Endothelial cell of umbilical vein (primary cell): ENCODE results near the gene WDR36. TPM values are rescaled to one million over a fixed set of nuclear protein-coding genes. Genes with fewer than 3 reads are reported as not detected.

ENCODE experiments used
- BruUV-seq: library from RNA; stranded (reverse); fragments of 400-500 nt; replicated peaks from 2 replicates; lab custom pipeline; 2021; lab: Mats Ljungman, UMichigan
- CTCF ChIA-PET: fragments of 300-600, 350-600 bp; sonication (Branson Sonifier 250); formaldehyde crosslinking; loops from one replicate; lab custom pipeline; 2021; ENCODE audit warnings: antibody characterized with exemption, inconsistent platforms; lab: Charles Lee
- POLR2A ChIA-PET: fragments of 300-600, 350-600 bp; sonication (Branson Sonifier 250); formaldehyde crosslinking; loops from one replicate; lab custom pipeline; 2021; ENCODE audit warnings: antibody characterized with exemption, inconsistent platforms; lab: Charles Lee
- DNase-seq: peaks from one replicate; pipeline ENCODE4 v3.0.0-alpha.2; 2011; ENCODE audit warnings: low read depth, low spot score
- FAIRE-seq: peaks from 2 replicates; lab custom pipeline; 2011; peaks lifted over from hg19 to GRCh38; lab: Jason Lieb, UNC
- H2AFZ ChIP-seq: 2 replicates; pipeline ENCODE4 v1.6.0; 2012; ENCODE audit warnings: low read depth, low read length, control low read depth, inconsistent platforms
- H3K27ac ChIP-seq: 2 replicates; pipeline ENCODE4 v1.5.1; 2011; ENCODE audit warnings: low read depth, mild to moderate bottlenecking, control low read depth, low read length, moderate library complexity; ENCODE audit not compliant: insufficient read depth
- H3K27me3 ChIP-seq, 2 experiments: 2 replicates each; pipeline versions ENCODE4 v1.6.0 to v1.6.1; 2011; ENCODE audit warnings: low read length in 2 of 2, mixed read lengths in 1 of 2; ENCODE audit not compliant: control insufficient read depth in 2 of 2, insufficient read depth in 2 of 2
- H3K36me3 ChIP-seq, 2 experiments: 2 replicates in 1 of 2; 3 replicates in 1 of 2; pipeline ENCODE4 v1.5.1; 2011; ENCODE audit warnings: low read length in 2 of 2, mild to moderate bottlenecking in 1 of 2, moderate library complexity in 1 of 2; ENCODE audit not compliant: control insufficient read depth in 2 of 2, insufficient read depth in 2 of 2; ENCODE audit errors: extremely low read depth in 1 of 2
- H3K4me1 ChIP-seq: 3 replicates; pipeline ENCODE4 v1.5.1; 2011; ENCODE audit warnings: mild to moderate bottlenecking, low read length; ENCODE audit not compliant: control insufficient read depth, insufficient read depth; ENCODE audit errors: extremely low read depth
- H3K4me2 ChIP-seq: 2 replicates; pipeline ENCODE4 v1.6.1; 2011; ENCODE audit warnings: low read length, control low read depth, mixed read lengths; ENCODE audit not compliant: insufficient read depth
- H3K4me3 ChIP-seq, 3 experiments: fragments of 200-600 bp in 1 of 3; sonication (generic), shearing (Covaris generic) in 1 of 3; replicated peaks in 1 of 3; 2 replicates each; pipeline ENCODE4 v1.5.1; 2011 to 2016; ENCODE audit warnings: control low read depth in 3 of 3, low read length in 3 of 3, mild to moderate bottlenecking in 2 of 3, inconsistent platforms in 1 of 3, low read depth in 1 of 3, moderate library complexity in 1 of 3; ENCODE audit not compliant: insufficient read depth in 1 of 3
- H3K79me2 ChIP-seq: 2 replicates; pipeline ENCODE4 v1.6.0; 2012; ENCODE audit warnings: low read length, inconsistent platforms; ENCODE audit not compliant: control insufficient read depth, insufficient read depth
- H3K9ac ChIP-seq: replicated peaks from 2 replicates; pipeline ENCODE3; 2011; ENCODE audit warnings: low read length, control low read depth; ENCODE audit not compliant: insufficient read depth; ENCODE audit errors: extremely low read depth
- H3K9me1 ChIP-seq: replicated peaks from 3 replicates; pipeline ENCODE4 v1.6.0; 2011; ENCODE audit warnings: mild to moderate bottlenecking, low read length; ENCODE audit not compliant: control insufficient read depth, insufficient read depth; ENCODE audit errors: extremely low read depth
- H3K9me3 ChIP-seq: replicated peaks from 2 replicates; pipeline ENCODE4 v1.5.1; 2012; ENCODE audit warnings: low read length, inconsistent platforms; ENCODE audit not compliant: control insufficient read depth, insufficient read depth
- H4K20me1 ChIP-seq: replicated peaks from 2 replicates; pipeline ENCODE3; 2011; ENCODE audit warnings: mild to moderate bottlenecking, low read length; ENCODE audit not compliant: control insufficient read depth, insufficient read depth; ENCODE audit errors: extremely low read depth
- CTCF ChIP-seq, 2 donors: IDR thresholded peaks; 1 replicate in 1 of 2; 2 replicates in 1 of 2; pipeline ENCODE4 v1.5.1; 2011; ENCODE audit warnings: low read length in 2 of 2, mild to moderate bottlenecking in 2 of 2, moderate library complexity in 2 of 2, control low read depth in 1 of 2, inconsistent platforms in 1 of 2, low read depth in 1 of 2; ENCODE audit not compliant: insufficient read depth in 1 of 2; ENCODE audit errors: extremely low read depth in 1 of 2
- EZH2 ChIP-seq: IDR thresholded peaks from 2 replicates; pipeline ENCODE4 v1.6.1; 2012; ENCODE audit warnings: borderline replicate concordance, low read depth, mild to moderate bottlenecking, moderate library complexity, low read length, inconsistent platforms; ENCODE audit not compliant: severe bottlenecking
- FOS ChIP-seq: IDR thresholded peaks from 2 replicates; pipeline ENCODE4 v1.6.1; 2011; ENCODE audit warnings: mild to moderate bottlenecking, low read length, moderate library complexity, borderline replicate concordance; ENCODE audit not compliant: insufficient read depth
- GATA2 ChIP-seq: IDR thresholded peaks from 2 replicates; pipeline ENCODE4 v1.7.0; 2011; ENCODE audit warnings: low read depth, mild to moderate bottlenecking, moderate library complexity, mixed read lengths, low read length; ENCODE audit not compliant: insufficient read length, insufficient read depth
- JUN ChIP-seq: IDR thresholded peaks from 2 replicates; pipeline ENCODE4 v1.6.1; 2011; ENCODE audit warnings: borderline replicate concordance, low read depth; ENCODE audit not compliant: insufficient read length, insufficient read depth
- MAX ChIP-seq: IDR thresholded peaks from 2 replicates; pipeline ENCODE4 v1.6.1; 2011; ENCODE audit not compliant: insufficient read depth, insufficient read length
- MYC ChIP-seq: IDR thresholded peaks from one replicate; pipeline ENCODE4 v1.6.1; 2011; ENCODE audit warnings: mild to moderate bottlenecking, low read depth, low read length
- POLR2A ChIP-seq: IDR thresholded peaks from 2 replicates; pipeline ENCODE4 v1.6.1; 2012; ENCODE audit warnings: low read depth, mild to moderate bottlenecking, control low read depth, low read length
- POLR2AphosphoS5 ChIP-seq: IDR thresholded peaks from 2 replicates; pipeline ENCODE4 v1.6.1; 2012; ENCODE audit warnings: low read depth, mild to moderate bottlenecking, control low read depth, low read length, moderate library complexity; ENCODE audit not compliant: insufficient read depth
- dilution Hi-C: fragments of 300-500 bp; cut with MboI; formaldehyde crosslinking; loops from one replicate; pipeline ENCODE4 v1.15.0; 2019; ENCODE audit warnings: low sequenced_read_pairs; ENCODE audit not compliant: extremely low pct_ligation_motif_present
- intact Hi-C: fragments of 100-400 bp; cut with micrococcal nuclease; formaldehyde crosslinking; loops from one replicate; pipeline ENCODE4 v1.10.0; 2022
- polyA plus RNA-seq, 4 experiments: library from polyadenylated mRNA; depleted of rRNA in 3 of 4; stranded (reverse) in 3 of 4; unstranded in 1 of 4; fragments of >200 nt; gene quantifications; 2 replicates each; pipeline versions ENCODE4 v1.2.1 to v1.2.3, GENCODE V29; 2011 to 2012; ENCODE audit warnings: missing spikeins in 1 of 4
- total RNA-seq: library from RNA; stranded (reverse); gene quantifications from 2 replicates; pipeline ENCODE4 v1.2.3, GENCODE V29; 2021

WDR36 gene
- total and polyA plus RNA-seq, 2 donors (not counting 3 experiments of a cell fraction or from before 2014, with no cell fraction given) = 10.6 to 30.2 TPM

GRCh38 chr5:111169269-111169668 lies 77.1 kb downstream of the WDR36 start:
- no peaks in the 10 kb centered on the region for H3K79me2 ChIP-seq
- H3K9me3 ChIP-seq = no peaks in the 10 kb centered on the region
- no peak for TF ChIP-seq EZH2
- TF ChIP-seq MAX = no peak
- no peak for TF ChIP-seq POLR2AphosphoS5
- no peak for TF ChIP-seq FOS
- TF ChIP-seq JUN = no peak
- no peak for TF ChIP-seq GATA2
- TF ChIP-seq CTCF (IDR thresholded peaks at IDR 0.05; ENCODE audit: extremely low read depth in 1 of 2, insufficient read depth in 1 of 2, low read depth in 1 of 2, low read length in 2 of 2) = no peak
- no peak for TF ChIP-seq POLR2A
- TF ChIP-seq MYC = no peak
- no peak overlapping the region for H2AFZ ChIP-seq
- no peaks in the 10 kb centered on the region for H3K36me3 ChIP-seq
- H3K4me2 ChIP-seq = no peak overlapping the region
- H3K9me1 ChIP-seq = no peaks in the 10 kb centered on the region
- no TSS peak for BruUV-seq
- FAIRE-seq = no peak
- dilution Hi-C loops = no loop called here
- H3K27ac ChIP-seq = no peak overlapping the region
- H4K20me1 ChIP-seq = no peaks in the 10 kb centered on the region
- no peak for DNase-seq
- no peaks in the 10 kb centered on the region for H3K4me1 ChIP-seq
- CTCF ChIA-PET = interaction anchor here (1.2 kb wide), 1 partner anchor 17 kb away, joined by 3 read pairs; no protein-coding TSS in a partner anchor
- peaks cover 2 to 6% of the 10 kb centered on the region in 2 experiments for H3K27me3 ChIP-seq
- H3K4me3 ChIP-seq = no peak overlapping the region
- POLR2A ChIA-PET = no interaction called here
- intact Hi-C loops = no loop called here
- no peak overlapping the region for H3K9ac ChIP-seq
